GM10248 (cell line): ENCODE results near the gene SVOPL.

Source experiments
- CTCF ChIA-PET: fragments of 300-600 bp; sonication (Branson Sonifier 250); formaldehyde crosslinking; extraction: SDS; loops from one replicate; lab custom pipeline; 2021; ENCODE audit warnings: antibody characterized with exemption; lab: Yijun Ruan, JAX
- POLR2A ChIA-PET: fragments of 350-650 bp; sonication (Branson Sonifier 250); formaldehyde crosslinking; extraction: SDS; loops from one replicate; lab custom pipeline; 2020; ENCODE audit warnings: antibody characterized with exemption; lab: Yijun Ruan, JAX
- DNase-seq: peaks from one replicate; pipeline ENCODE4 v3.0.0; 2012; ENCODE audit errors: extremely low spot score
- CTCF ChIP-seq: IDR thresholded peaks from 2 replicates; pipeline ENCODE4 v1.5.1; 2012; ENCODE audit warnings: mild to moderate bottlenecking, low read depth; ENCODE audit errors: extremely low read depth, missing control alignments, control extremely low read depth

Gene SVOPL

DNA sequence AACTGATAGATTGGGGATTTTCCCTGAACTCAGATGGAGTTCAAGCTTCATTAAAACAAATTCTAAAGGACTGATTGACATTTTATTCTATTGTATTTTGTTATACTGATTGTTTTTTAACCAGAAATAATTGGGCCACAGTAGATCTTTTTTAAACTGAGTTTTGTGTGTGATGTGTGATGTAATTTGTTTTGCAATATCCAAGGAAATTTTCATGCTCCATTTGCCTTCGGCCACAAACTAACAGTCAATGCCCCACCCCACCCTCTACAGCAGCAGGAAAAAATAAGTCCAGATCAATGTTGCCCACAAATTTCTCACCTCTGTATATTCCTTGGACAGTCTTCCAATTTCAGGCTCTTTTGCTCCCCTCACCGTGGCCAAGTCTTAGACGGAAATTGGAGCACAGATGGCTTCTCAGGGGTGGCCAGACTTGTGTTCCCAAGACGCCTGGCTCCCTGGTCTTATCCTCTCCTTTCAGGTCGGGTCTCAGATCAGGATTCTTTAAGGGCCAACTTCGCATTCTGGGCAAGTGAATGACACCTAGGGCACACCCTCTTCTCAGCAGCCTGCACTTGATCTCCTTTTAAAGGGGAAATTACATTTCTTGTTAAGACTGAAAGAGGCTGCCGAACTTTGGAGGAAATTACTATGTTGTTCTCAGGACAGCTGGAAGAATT, at the start of gene SVOPL:
Gene SVOPL (minus strand): TSS at position 506 of the 680 bp plus-strand sequence. CDS start 22,317 bp downstream, outside the sequence.
- TF ChIP-seq CTCF: no peak
- CTCF ChIA-PET: interaction anchor here (1.3 kb wide), 1 partner anchor 38 kb away, joined by 3 read pairs; no protein-coding TSS in a partner anchor
- POLR2A ChIA-PET: no interaction called here
- DNase-seq: no peak

DNA sequence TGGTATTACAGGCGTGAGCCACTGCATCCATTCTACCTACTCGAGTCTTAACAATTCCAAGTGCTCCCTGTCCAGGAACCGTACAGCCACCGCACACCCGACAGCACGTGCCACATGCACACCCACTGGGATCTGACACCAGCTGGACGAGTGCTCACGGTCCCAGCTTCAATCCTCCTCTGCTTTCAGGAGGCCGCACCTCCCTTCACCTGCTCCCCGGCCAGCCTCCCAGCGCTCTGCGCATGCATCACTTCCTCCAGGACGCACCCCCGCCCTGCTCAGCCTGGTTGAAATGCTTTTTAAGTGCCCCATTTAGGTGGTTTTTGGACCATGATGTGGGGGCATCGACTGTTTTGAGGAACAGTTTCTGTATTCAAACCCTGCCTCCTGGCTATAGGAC, 49.3 kb upstream of the SVOPL start:
- ChIA-PET CTCF (interaction anchor here (2.7 kb wide), 1 partner anchor 12 kb away, joined by 11 read pairs; no protein-coding TSS in a partner anchor), POLR2A (no interaction called here)
- no peak for DNase-seq
- no peak for TF ChIP-seq CTCF

GRCh38 chr7:138749960-138750359, 48.8 kb upstream of the SVOPL start:
- no peak for DNase-seq
- CTCF ChIA-PET: interaction anchor here (2.7 kb wide), 1 partner anchor 11 kb away, joined by 11 read pairs; no protein-coding TSS in a partner anchor
- POLR2A ChIA-PET: no interaction called here

GRCh38 chr7:138748666-138749065, 47.5 kb upstream of the SVOPL start:
- DNase-seq: no peak
- ChIA-PET POLR2A (no interaction called here), CTCF (interaction anchor here (2.2 kb wide), 1 partner anchor 10 kb away, joined by 11 read pairs; no protein-coding TSS in a partner anchor)
- TF ChIP-seq CTCF: no peak

More at GRCh38 chr7:138749960-138750359, 48.8 kb upstream of the SVOPL start:
- TF ChIP-seq CTCF: no peak

DNA sequence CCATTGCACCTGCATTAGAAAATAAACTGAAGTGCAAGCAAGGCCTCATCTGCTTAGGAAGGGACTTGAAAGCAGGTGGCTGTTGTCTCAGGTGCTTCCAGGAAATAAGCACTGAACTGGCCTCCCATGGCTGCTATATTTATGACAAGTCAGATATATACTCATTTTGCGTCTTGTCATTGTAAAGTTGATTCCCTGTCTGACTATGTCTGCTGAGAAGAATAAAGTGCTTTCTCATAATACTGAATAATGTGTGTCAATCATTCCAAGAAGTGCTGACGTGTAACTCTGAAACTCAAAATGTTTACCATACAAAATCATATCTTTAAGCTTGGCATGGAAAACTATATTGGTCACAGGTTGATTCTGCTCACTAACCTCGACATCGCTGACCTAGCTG, 44.9 kb upstream of the SVOPL start:
- ChIA-PET POLR2A (no interaction called here), CTCF (no interaction called here)
- no peak for TF ChIP-seq CTCF
- no peak for DNase-seq

DNA sequence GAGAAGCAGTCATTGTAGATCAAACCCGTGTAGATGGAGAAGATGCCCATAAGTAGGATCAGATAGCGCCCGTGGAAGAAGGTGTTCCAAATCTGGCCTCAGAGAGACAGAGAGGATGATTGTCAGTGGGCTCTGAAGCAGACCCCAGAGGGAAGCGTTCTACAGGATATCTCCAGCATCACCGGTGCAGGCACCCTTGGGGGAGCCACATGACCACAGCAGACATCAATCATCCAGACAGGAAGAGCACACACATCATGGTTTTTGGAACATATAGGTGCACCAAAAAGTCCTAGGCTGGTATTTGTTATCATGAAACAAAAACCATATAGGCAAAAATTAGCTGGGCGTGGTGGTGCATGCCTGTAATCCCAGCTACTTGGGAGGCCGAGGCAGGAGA, 44.0 kb upstream of the SVOPL start:
- ChIA-PET POLR2A (no interaction called here), CTCF (no interaction called here)
- no peak for DNase-seq
- TF ChIP-seq CTCF: no peak
